H1 (cell line): Measurements from ENCODE around the gene KIF25. TPM values are rescaled to one million over a fixed set of nuclear protein-coding genes. Genes with fewer than 3 reads are reported as not detected.

Experiments
- CTCF ChIA-PET: fragments of 300-600 bp; sonication (Branson Sonifier 250); formaldehyde crosslinking; loops from one replicate; lab custom pipeline; 2021; ENCODE audit not compliant: partially characterized antibody; lab: Charles Lee
- POLR2A ChIA-PET: fragments of 300-600 bp; sonication (Branson Sonifier 250); formaldehyde crosslinking; loops from one replicate; lab custom pipeline; 2021; ENCODE audit warnings: inconsistent platforms; ENCODE audit not compliant: partially characterized antibody; lab: Charles Lee
- DNase-seq, 2 experiments: peaks; one replicate each; pipeline versions ENCODE4 v3.0.0 to v3.0.0-alpha.2; 2010 to 2022; ENCODE audit warnings: low spot score in 2 of 2, low read depth in 1 of 2, mixed read lengths in 1 of 2
- FAIRE-seq: peaks from 2 replicates; lab custom pipeline; 2011; peaks lifted over from hg19 to GRCh38; lab: Jason Lieb, UNC
- H2AFZ ChIP-seq: 2 replicates; pipeline ENCODE4 v1.8.1; 2012; ENCODE audit warnings: low read length, inconsistent platforms
- H2AK5ac ChIP-seq: 2 replicates; pipeline ENCODE4 v1.6.1; 2013; ENCODE audit warnings: low read depth, low read length
- H2BK120ac ChIP-seq: replicated peaks from 2 replicates; pipeline ENCODE3; 2013; ENCODE audit warnings: low read depth, low read length, inconsistent platforms
- H2BK12ac ChIP-seq: 2 replicates; pipeline ENCODE4 v1.6.1; 2013; ENCODE audit warnings: low read depth, low read length
- H2BK15ac ChIP-seq: 2 replicates; pipeline ENCODE4 v1.6.1; 2013; ENCODE audit warnings: low read length
- H2BK20ac ChIP-seq: 2 replicates; pipeline ENCODE4 v1.6.1; 2013; ENCODE audit warnings: low read length
- H2BK5ac ChIP-seq: 2 replicates; pipeline ENCODE4 v1.6.1; 2013; ENCODE audit warnings: low read depth, low read length
- H3K14ac ChIP-seq: 2 replicates; pipeline ENCODE4 v1.6.1; 2013; ENCODE audit warnings: inconsistent platforms; ENCODE audit not compliant: insufficient read length
- H3K18ac ChIP-seq: 2 replicates; pipeline ENCODE4 v1.6.1; 2013; ENCODE audit warnings: low read length; ENCODE audit errors: extremely low read depth
- H3K23ac ChIP-seq: 2 replicates; pipeline ENCODE4 v1.6.1; 2013; ENCODE audit warnings: inconsistent platforms; ENCODE audit not compliant: insufficient read length
- H3K23me2 ChIP-seq: 2 replicates; pipeline ENCODE4 v1.6.1; 2013; ENCODE audit warnings: low read depth, low read length
- H3K27ac ChIP-seq: 2 replicates; pipeline ENCODE4 v1.6.1; 2011; ENCODE audit warnings: low read depth, low read length, inconsistent platforms
- H3K27me3 ChIP-seq, 4 experiments: replicated peaks in 1 of 4; 1 replicate in 1 of 4; 2 replicates in 3 of 4; pipeline versions ENCODE4 v1.6.1 to v1.8.1; 2011 to 2013; ENCODE audit warnings: low read length in 3 of 4, mild to moderate bottlenecking in 3 of 4, inconsistent platforms in 2 of 4, mixed read lengths in 2 of 4, moderate library complexity in 1 of 4; ENCODE audit not compliant: control insufficient read depth in 3 of 4, insufficient read depth in 3 of 4; ENCODE audit errors: extremely low read depth in 1 of 4
- H3K36me3 ChIP-seq, 4 experiments: 2 replicates each; pipeline versions ENCODE4 v1.6.1 to v1.8.1; 2011 to 2013; ENCODE audit warnings: mild to moderate bottlenecking in 4 of 4, low read length in 3 of 4, moderate library complexity in 2 of 4, control low read depth in 1 of 4, inconsistent platforms in 1 of 4; ENCODE audit not compliant: insufficient read depth in 4 of 4, control insufficient read depth in 2 of 4
- H3K4ac ChIP-seq: replicated peaks from 2 replicates; pipeline ENCODE3; 2013; ENCODE audit warnings: low read length, low read depth, mixed read lengths, inconsistent platforms; ENCODE audit not compliant: insufficient read length
- H3K4me1 ChIP-seq, 4 experiments: replicated peaks in 1 of 4; 1 replicate in 1 of 4; 2 replicates in 3 of 4; pipeline versions ENCODE4 v1.6.1 to v1.8.1; 2011 to 2013; ENCODE audit warnings: low read length in 3 of 4, inconsistent platforms in 2 of 4, mixed read lengths in 1 of 4; ENCODE audit not compliant: insufficient read depth in 4 of 4, control insufficient read depth in 3 of 4
- H3K4me2 ChIP-seq, 2 experiments: 2 replicates each; pipeline versions ENCODE4 v1.6.1 to v1.8.1; 2011 to 2013; ENCODE audit warnings: low read depth in 2 of 2, low read length in 2 of 2, control low read depth in 1 of 2, inconsistent platforms in 1 of 2, mild to moderate bottlenecking in 1 of 2; ENCODE audit not compliant: insufficient read depth in 1 of 2
- H3K4me3 ChIP-seq, 4 experiments: fragments of 200-600, 300-600 bp in 1 of 4; sonication (generic), shearing (Covaris generic), sonication (Bioruptor Twin) in 1 of 4; 2 replicates each; pipeline versions ENCODE4 v1.5.1 to v1.8.1; 2011 to 2016; ENCODE audit warnings: low read length in 4 of 4, low read depth in 3 of 4, control low read depth in 2 of 4, inconsistent platforms in 2 of 4, mild to moderate bottlenecking in 2 of 4, mixed read lengths in 1 of 4, moderate library complexity in 1 of 4; ENCODE audit not compliant: insufficient read depth in 2 of 4; ENCODE audit errors: extremely low read depth in 1 of 4
- H3K56ac ChIP-seq: replicated peaks from 2 replicates; pipeline ENCODE3; 2013; ENCODE audit warnings: low read depth, mild to moderate bottlenecking, mixed read lengths, low read length, inconsistent platforms; ENCODE audit not compliant: insufficient read length
- H3K79me1 ChIP-seq: 2 replicates; pipeline ENCODE4 v1.6.1; 2013; ENCODE audit warnings: low read depth, low read length, control low read depth
- H3K79me2 ChIP-seq, 2 experiments: 2 replicates each; pipeline versions ENCODE4 v1.6.1 to v1.8.1; 2012 to 2013; ENCODE audit warnings: low read length in 2 of 2, mild to moderate bottlenecking in 2 of 2, inconsistent platforms in 1 of 2; ENCODE audit not compliant: insufficient read depth in 2 of 2, control insufficient read depth in 1 of 2
- H3K9ac ChIP-seq, 4 experiments: replicated peaks in 1 of 4; 1 replicate in 1 of 4; 2 replicates in 3 of 4; pipeline versions ENCODE4 v1.6.1 to v1.8.1; 2011 to 2013; ENCODE audit warnings: low read depth in 3 of 4, low read length in 3 of 4, control low read depth in 2 of 4, mild to moderate bottlenecking in 2 of 4, moderate library complexity in 2 of 4, inconsistent platforms in 1 of 4; ENCODE audit errors: extremely low read depth in 1 of 4
- H3K9me3 ChIP-seq, 2 experiments: 2 replicates each; pipeline versions ENCODE4 v1.6.1 to v1.8.1; 2012 to 2013; ENCODE audit warnings: mild to moderate bottlenecking in 2 of 2, moderate library complexity in 2 of 2, control low read depth in 1 of 2, inconsistent platforms in 1 of 2, low read depth in 1 of 2, low read length in 1 of 2, mixed read lengths in 1 of 2; ENCODE audit not compliant: insufficient read depth in 2 of 2
- H4K20me1 ChIP-seq, 2 experiments: replicated peaks in 1 of 2; 2 replicates each; pipeline versions ENCODE3 to v1.8.1; 2011 to 2013; ENCODE audit warnings: inconsistent platforms in 2 of 2, low read length in 2 of 2, mild to moderate bottlenecking in 1 of 2; ENCODE audit not compliant: insufficient read depth in 2 of 2, control insufficient read depth in 1 of 2
- H4K5ac ChIP-seq: 2 replicates; pipeline ENCODE4 v1.6.1; 2013; ENCODE audit warnings: low read length, low read depth, mixed read lengths, inconsistent platforms; ENCODE audit not compliant: insufficient read length
- H4K8ac ChIP-seq: 2 replicates; pipeline ENCODE4 v1.8.0; 2013; ENCODE audit warnings: mild to moderate bottlenecking, moderate library complexity, low read length, inconsistent platforms; ENCODE audit not compliant: insufficient read depth; ENCODE audit errors: extremely low read depth
- H4K91ac ChIP-seq: replicated peaks from 2 replicates; pipeline ENCODE3; 2013; ENCODE audit warnings: low read length, mixed read lengths, inconsistent platforms; ENCODE audit not compliant: insufficient read length
- CTCF ChIP-seq, 3 experiments: IDR thresholded peaks; 1 replicate in 2 of 3; 2 replicates in 1 of 3; pipeline versions ENCODE4 v1.5.1 to v1.6.1; 2011; ENCODE audit warnings: low read length in 3 of 3, mild to moderate bottlenecking in 3 of 3, inconsistent platforms in 2 of 3, low read depth in 1 of 3, moderate library complexity in 1 of 3; ENCODE audit not compliant: insufficient read depth in 1 of 3; ENCODE audit errors: control extremely low read depth in 1 of 3
- EGR1 ChIP-seq: IDR thresholded peaks from 2 replicates; pipeline ENCODE4 v1.6.1; 2011; ENCODE audit warnings: low read depth, low read length, borderline replicate concordance
- EP300 ChIP-seq, 2 experiments: IDR thresholded peaks; 1 replicate in 1 of 2; 2 replicates in 1 of 2; pipeline ENCODE4 v1.6.1; 2011 to 2012; ENCODE audit warnings: low read depth in 2 of 2, low read length in 2 of 2, mild to moderate bottlenecking in 2 of 2, borderline replicate concordance in 1 of 2, inconsistent platforms in 1 of 2, moderate library complexity in 1 of 2
- JUND ChIP-seq: IDR thresholded peaks from 2 replicates; pipeline ENCODE4 v1.6.1; 2011; ENCODE audit warnings: mild to moderate bottlenecking, improper control_type of control experiment, low read length
- NRF1 ChIP-seq: IDR thresholded peaks from 2 replicates; pipeline ENCODE4 v1.6.1; 2011; ENCODE audit warnings: mild to moderate bottlenecking, low read depth, low read length, improper control_type of control experiment
- POLR2AphosphoS5 ChIP-seq: IDR thresholded peaks from 2 replicates; pipeline ENCODE4 v1.6.1; 2011; ENCODE audit warnings: low read depth, low read length
- RBBP5 ChIP-seq: IDR thresholded peaks from 2 replicates; pipeline ENCODE4 v1.7.1; 2012; ENCODE audit warnings: low read depth, mild to moderate bottlenecking, inconsistent platforms, low read length, moderate library complexity, borderline replicate concordance
- RXRA ChIP-seq: IDR thresholded peaks from 2 replicates; pipeline ENCODE4 v1.6.1; 2011; ENCODE audit warnings: low read depth, mild to moderate bottlenecking, low read length, moderate library complexity; ENCODE audit not compliant: insufficient read depth
- TEAD4 ChIP-seq: IDR thresholded peaks from 2 replicates; pipeline ENCODE4 v1.6.1; 2012; ENCODE audit warnings: low read depth, low read length, inconsistent platforms, mixed read lengths
- WGBS, 2 experiments: shearing (Covaris generic) in 1 of 2; methylation state at CpG; one replicate each; pipeline versions ENCODE4 v1.1.6 to v1.1.7; 2013 to 2015; ENCODE audit warnings: low lambda C conversion rate in 2 of 2, mixed read lengths in 2 of 2, inconsistent platforms in 1 of 2, low coverage in 1 of 2, missing lambda C conversion rate in 1 of 2; ENCODE audit not compliant: insufficient replicate concordance in 2 of 2, insufficient coverage in 1 of 2, insufficient read length in 1 of 2; ENCODE audit errors: extremely low coverage in 1 of 2, missing lambda C conversion rate in 1 of 2; 5-methylcytosine and 5-hydroxymethylcytosine counted together
- polyA plus RNA-seq, 7 experiments: library from polyadenylated mRNA; depleted of rRNA in 3 of 7; stranded (reverse) in 5 of 7; unstranded in 2 of 7; fragments of >200 nt in 5 of 7; fragments of 200-250 nt in 2 of 7; gene quantifications; 1 replicate in 5 of 7; 2 replicates in 1 of 7; 4 replicates in 1 of 7; pipeline versions ENCODE4 v1.2.1 to v1.2.3, GENCODE V29; 2011 to 2013; ENCODE audit warnings: missing spikeins in 2 of 7, mixed read lengths in 2 of 7
- total RNA-seq: library from RNA; stranded (reverse); fragmentation: NEBNext Ultra II Directional; extraction: Animal tissue kit (Norgen Biotek cat#: 25700); gene quantifications from 2 replicates; pipeline ENCODE4 v1.2.1, GENCODE V29; 2021

The KIF25 gene
- total and polyA plus RNA-seq, 2 of the 8 experiments (the other 6 are each of a cell fraction or from before 2014, with no cell fraction given) = 1.5 to 2.0 TPM

GRCh38 chr6:168087436-168088160, 90.1 kb downstream of the KIF25 start:
- ChIA-PET POLR2A (interaction anchor here (1.1 kb wide), 1 partner anchor 45 kb away, joined by 3 read pairs; no protein-coding TSS in a partner anchor), CTCF (interaction anchor here (1.4 to 2.4 kb wide), 5 partner anchors 14 to 49 kb away, joined by 4 to 12 read pairs (median 7); no protein-coding TSS in a partner anchor)
- no peak overlapping the region for H3K4me2 ChIP-seq
- H4K5ac ChIP-seq = no peak overlapping the region
- H3K56ac ChIP-seq = no peak overlapping the region
- H3K4ac ChIP-seq = no peak overlapping the region
- H3K9ac ChIP-seq = no peak overlapping the region
- no peak overlapping the region for H3K14ac ChIP-seq
- H3K18ac ChIP-seq = no peak overlapping the region; the same call in none of the 2 replicates
- peak overlapping the region; percentile 68; the same call in 1 of the 2 replicates for H2BK12ac ChIP-seq
- H4K20me1 ChIP-seq = no peaks in the 10 kb centered on the region
- H4K91ac ChIP-seq = peak overlapping the region; percentile 84
- H3K36me3 ChIP-seq = no peaks in the 10 kb centered on the region
- no peak overlapping the region for H3K4me3 ChIP-seq
- H4K8ac ChIP-seq = no peak overlapping the region; the same call in 1 of the 2 replicates
- peaks cover 0 to 2% (median 0%) of the 10 kb centered on the region in 4 experiments; a peak in 2 of 7 replicates for H3K27me3 ChIP-seq
- H2AFZ ChIP-seq = no peak overlapping the region
- no peaks in the 10 kb centered on the region for H3K23me2 ChIP-seq
- H2BK20ac ChIP-seq = no peak overlapping the region
- no peak overlapping the region for H2AK5ac ChIP-seq
- no peaks in the 10 kb centered on the region for H3K79me1 ChIP-seq
- DNase-seq (no peak), FAIRE-seq (no peak)
- no peak overlapping the region for H3K27ac ChIP-seq
- H3K9me3 ChIP-seq = no peaks in the 10 kb centered on the region
- 83% methylated on average over 25 of the region's 25 CpGs; no CpG with 5 or more reads in 1 of the 2 experiments for WGBS, 2 experiments
- no peaks in the 10 kb centered on the region for H3K79me2 ChIP-seq
- peak overlapping the region; percentile 4 for H2BK120ac ChIP-seq
- H2BK5ac ChIP-seq = no peak overlapping the region; the same call in 1 of the 2 replicates
- no peak overlapping the region for H3K23ac ChIP-seq
- H3K4me1 ChIP-seq = peaks cover 0 to 33% (median 15%) of the 10 kb centered on the region in 4 experiments; a peak in 6 of 7 replicates
- peak overlapping the region; percentile 72 for H2BK15ac ChIP-seq
- no peak for TF ChIP-seq RXRA
- TF ChIP-seq CTCF (IDR thresholded peaks at IDR 0.05; ENCODE audit: control extremely low read depth in 1 of 3, insufficient read depth in 1 of 3, low read depth in 1 of 3, low read length in 3 of 3) = no peak
- TF ChIP-seq JUND = no peak
- TF ChIP-seq EGR1 = no peak
- no peak for TF ChIP-seq RBBP5
- TF ChIP-seq EP300 (IDR thresholded peaks at IDR 0.05; ENCODE audit: borderline replicate concordance in 1 of 2, low read depth in 2 of 2, low read length in 2 of 2) = no peak
- no peak for TF ChIP-seq TEAD4
- TF ChIP-seq POLR2AphosphoS5 = no peak
- TF ChIP-seq NRF1 = no peak
